Osteoblast (primary cell): Measurements from ENCODE around the gene EEA1. TPM values are rescaled to one million over a fixed set of nuclear protein-coding genes. Genes with fewer than 3 reads are reported as not detected.
A peak's percentile ranks its signal among the peaks of the same experiment; 100 is the strongest.
"Not testable (repeated sequence)": the region's sequence is repeated elsewhere in the genome, so short reads cannot be mapped to it uniquely, and the experiment has no call there.

Source experiments
- DNase-seq: peaks from one replicate; pipeline ENCODE4 v3.0.0; 2011; ENCODE audit warnings: low spot score, mixed read lengths; ENCODE audit not compliant: insufficient read length; ENCODE audit errors: missing footprints
- H2AFZ ChIP-seq: 2 replicates; pipeline ENCODE4 v1.6.0; 2011; ENCODE audit warnings: mild to moderate bottlenecking, low read length
- H3K27ac ChIP-seq: 2 replicates; pipeline ENCODE4 v1.5.1; 2011; ENCODE audit warnings: mild to moderate bottlenecking, low read depth, low read length, moderate library complexity
- H3K27me3 ChIP-seq: 2 replicates; pipeline ENCODE4 v1.6.0; 2012; ENCODE audit warnings: mild to moderate bottlenecking, control low read depth, inconsistent platforms, low read length, moderate library complexity; ENCODE audit not compliant: insufficient read depth
- H3K36me3 ChIP-seq: 2 replicates; pipeline ENCODE4 v1.5.1; 2011; ENCODE audit warnings: mild to moderate bottlenecking, low read length, control low read depth, moderate library complexity; ENCODE audit not compliant: insufficient read depth
- H3K4me1 ChIP-seq: 2 replicates; pipeline ENCODE4 v1.5.1; 2011; ENCODE audit warnings: mild to moderate bottlenecking, low read length, control low read depth, moderate library complexity; ENCODE audit not compliant: insufficient read depth
- H3K4me2 ChIP-seq: 2 replicates; pipeline ENCODE4 v1.6.0; 2011; ENCODE audit warnings: mild to moderate bottlenecking, low read length; ENCODE audit not compliant: insufficient read depth
- H3K4me3 ChIP-seq: fragments of 200-600 bp; sonication (generic); 3 replicates; pipeline ENCODE4 v1.5.1; 2012; ENCODE audit warnings: mild to moderate bottlenecking, low read length, inconsistent platforms; ENCODE audit not compliant: insufficient read depth
- H3K79me2 ChIP-seq: 2 replicates; pipeline ENCODE4 v1.6.0; 2012; ENCODE audit warnings: mild to moderate bottlenecking, low read length, control low read depth, inconsistent platforms; ENCODE audit not compliant: insufficient read depth
- H3K9me3 ChIP-seq: 2 replicates; pipeline ENCODE4 v1.5.1; 2011; ENCODE audit warnings: low read depth, low read length, control low read depth
- H4K20me1 ChIP-seq: 2 replicates; pipeline ENCODE4 v1.6.0; 2012; ENCODE audit warnings: mild to moderate bottlenecking, low read length, control low read depth; ENCODE audit not compliant: insufficient read depth
- total RNA-seq: library from RNA; depleted of rRNA; stranded (reverse); fragments of >200 nt; gene quantifications from 2 replicates; pipeline ENCODE4 v1.2.3, GENCODE V29; 2012
- TF ChIP-seq, protein P1 (sequence below): IDR thresholded peaks from 2 replicates; pipeline ENCODE4 v1.5.1; 2011; ENCODE audit warnings: mild to moderate bottlenecking, low read depth, low read length, moderate library complexity; ENCODE audit errors: extremely low read depth

EEA1 gene
- total RNA-seq, 1 donor, result 32.9 TPM

DNA sequence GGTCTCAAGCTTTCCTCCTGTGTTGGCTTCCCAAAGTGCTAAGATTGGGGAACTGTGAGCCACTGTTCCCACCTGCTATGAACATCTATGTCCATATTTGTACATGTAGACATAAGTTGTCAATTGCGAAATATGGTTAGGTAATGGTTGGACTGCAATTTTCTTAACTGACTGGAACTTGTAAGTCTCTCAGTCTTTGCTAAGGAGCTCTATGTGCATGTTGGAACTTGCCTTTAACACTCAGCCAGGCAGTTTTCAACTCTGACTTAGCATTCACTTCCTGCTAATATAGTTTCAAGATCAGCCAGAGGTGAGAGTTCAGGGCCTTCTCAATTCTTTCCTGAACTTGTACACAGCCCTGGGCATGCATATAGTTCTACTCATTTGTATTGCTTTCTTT, 44.5 kb upstream of the EEA1 start:
- TF ChIP-seq, protein P1, sequence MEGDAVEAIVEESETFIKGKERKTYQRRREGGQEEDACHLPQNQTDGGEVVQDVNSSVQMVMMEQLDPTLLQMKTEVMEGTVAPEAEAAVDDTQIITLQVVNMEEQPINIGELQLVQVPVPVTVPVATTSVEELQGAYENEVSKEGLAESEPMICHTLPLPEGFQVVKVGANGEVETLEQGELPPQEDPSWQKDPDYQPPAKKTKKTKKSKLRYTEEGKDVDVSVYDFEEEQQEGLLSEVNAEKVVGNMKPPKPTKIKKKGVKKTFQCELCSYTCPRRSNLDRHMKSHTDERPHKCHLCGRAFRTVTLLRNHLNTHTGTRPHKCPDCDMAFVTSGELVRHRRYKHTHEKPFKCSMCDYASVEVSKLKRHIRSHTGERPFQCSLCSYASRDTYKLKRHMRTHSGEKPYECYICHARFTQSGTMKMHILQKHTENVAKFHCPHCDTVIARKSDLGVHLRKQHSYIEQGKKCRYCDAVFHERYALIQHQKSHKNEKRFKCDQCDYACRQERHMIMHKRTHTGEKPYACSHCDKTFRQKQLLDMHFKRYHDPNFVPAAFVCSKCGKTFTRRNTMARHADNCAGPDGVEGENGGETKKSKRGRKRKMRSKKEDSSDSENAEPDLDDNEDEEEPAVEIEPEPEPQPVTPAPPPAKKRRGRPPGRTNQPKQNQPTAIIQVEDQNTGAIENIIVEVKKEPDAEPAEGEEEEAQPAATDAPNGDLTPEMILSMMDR, result no peak
- Histone ChIP-seq H3K36me3 (no peaks in the 10 kb centered on the region), H3K4me2 (no peak overlapping the region), H3K4me1 (peaks cover 28% of the 10 kb centered on the region), H3K27me3 (no peaks in the 10 kb centered on the region), H3K79me2 (no peaks in the 10 kb centered on the region), H2AFZ (peak overlapping the region; percentile 36), H3K27ac (no peak overlapping the region), H3K4me3 (no peak overlapping the region), H4K20me1 (no peaks in the 10 kb centered on the region), H3K9me3 (peaks cover 4% of the 10 kb centered on the region)
- DNase-seq, result peak; percentile 46

DNA sequence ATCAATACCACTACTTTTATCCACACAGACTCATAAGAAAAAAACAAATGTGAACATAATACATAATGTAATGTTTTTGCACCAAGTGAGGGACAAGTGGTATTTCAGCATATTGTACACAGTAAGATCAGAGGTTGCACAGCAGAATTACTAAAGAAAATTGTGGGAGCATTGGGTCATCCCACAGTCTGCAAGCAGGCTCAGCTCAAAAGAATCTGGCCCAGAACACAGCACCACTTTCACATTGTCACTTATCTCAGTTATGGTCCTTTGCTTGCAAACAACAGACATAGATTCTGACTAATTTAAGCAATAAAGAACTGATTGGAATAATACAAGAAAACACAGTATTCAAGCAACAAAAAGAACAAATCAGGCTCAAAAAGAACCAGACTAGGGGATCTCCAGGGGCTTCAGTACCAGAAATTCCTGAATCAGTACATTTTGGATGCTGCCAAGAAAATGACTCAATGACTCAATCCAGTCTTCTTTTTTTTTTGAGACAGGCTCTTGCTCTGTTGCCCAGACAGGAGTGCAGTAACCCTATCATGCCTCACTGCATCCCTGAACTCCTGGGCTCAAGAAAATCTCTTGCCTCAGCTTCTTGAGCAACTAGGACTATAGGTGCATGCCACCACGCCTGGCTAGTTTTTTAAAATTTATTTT, 42.9 kb upstream of the EEA1 start:
- peak overlapping the region; percentile 62 for H3K4me2 ChIP-seq
- H4K20me1 ChIP-seq, result no peaks in the 10 kb centered on the region
- peaks cover 31% of the 10 kb centered on the region for H3K4me1 ChIP-seq
- H3K4me3 ChIP-seq, result peak overlapping the region; percentile 47
- H3K36me3 ChIP-seq, result no peaks in the 10 kb centered on the region
- no peak overlapping the region for H2AFZ ChIP-seq
- no peaks in the 10 kb centered on the region for H3K79me2 ChIP-seq
- peak overlapping the region; percentile 88 for H3K27ac ChIP-seq
- H3K9me3 ChIP-seq, result peaks cover 4% of the 10 kb centered on the region
- no peaks in the 10 kb centered on the region for H3K27me3 ChIP-seq
- TF ChIP-seq, protein P1, result no peak
- DNase-seq, result peak; percentile 35

DNA sequence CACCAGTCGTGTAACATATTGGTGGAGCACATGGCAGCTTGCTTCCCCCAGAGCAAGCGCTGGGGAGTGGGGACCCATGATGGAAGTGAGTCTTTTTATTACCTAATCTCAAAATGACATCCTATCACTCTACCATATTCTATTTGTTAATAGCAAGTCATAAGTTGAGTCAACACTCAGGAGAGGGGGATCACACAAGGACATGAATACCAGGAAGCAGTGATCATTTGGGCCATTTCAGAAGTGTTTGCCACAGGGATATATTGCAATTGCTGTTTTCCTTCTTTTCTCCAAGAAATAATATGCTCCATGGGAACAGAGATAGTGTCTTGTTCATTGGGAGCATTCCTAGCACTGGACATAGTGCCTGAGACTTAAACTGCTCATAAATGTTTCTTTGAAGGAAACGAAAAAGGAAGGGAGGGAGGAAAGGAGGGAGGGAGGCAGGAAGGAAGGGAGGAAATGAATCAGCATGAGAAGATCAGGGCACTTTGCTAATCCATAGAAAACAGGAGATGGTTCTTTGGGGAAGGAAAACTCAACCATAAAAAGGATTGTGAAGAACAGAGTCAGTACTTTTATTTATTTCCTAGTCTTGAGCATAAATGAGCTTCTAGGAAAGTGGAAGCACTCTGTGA, 39.2 kb upstream of the EEA1 start:
- H3K4me2 ChIP-seq, result no peak overlapping the region

DNA sequence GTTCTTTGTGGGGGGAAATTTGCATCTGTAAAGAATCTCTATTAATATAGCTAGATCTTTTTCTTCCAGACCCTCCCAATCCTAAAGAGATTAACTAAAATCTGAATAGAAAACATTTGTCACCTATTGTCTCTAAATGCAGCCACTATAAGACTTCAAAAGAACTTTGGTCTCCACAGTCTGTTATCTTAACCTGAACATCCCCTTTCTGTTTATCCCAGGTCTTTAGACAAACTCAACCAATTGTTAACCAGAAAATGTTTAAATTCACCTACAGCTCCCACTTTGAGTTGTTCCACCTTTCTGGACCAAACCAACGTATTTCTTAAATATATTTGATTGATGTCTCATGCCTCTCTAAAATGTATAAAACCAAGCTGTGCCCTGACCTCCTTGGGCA, 35.3 kb upstream of the EEA1 start:
- H3K4me3 ChIP-seq, H3K4me2 ChIP-seq, H3K27ac ChIP-seq, H2AFZ ChIP-seq, H3K79me2 ChIP-seq, H3K4me1 ChIP-seq, H3K9me3 ChIP-seq, H3K36me3 ChIP-seq, DNase-seq, H3K27me3 ChIP-seq, H4K20me1 ChIP-seq: not testable (repeated sequence)

More for the DNA sequence above, 39.2 kb upstream of the EEA1 start:
- H2AFZ ChIP-seq, result peak overlapping the region; percentile 57
- H3K27ac ChIP-seq, result no peak overlapping the region
- peaks cover 24% of the 10 kb centered on the region for H3K4me1 ChIP-seq
- no peaks in the 10 kb centered on the region for H4K20me1 ChIP-seq
- H3K27me3 ChIP-seq, result no peaks in the 10 kb centered on the region
- no peaks in the 10 kb centered on the region for H3K79me2 ChIP-seq
- no peaks in the 10 kb centered on the region for H3K9me3 ChIP-seq
- H3K4me3 ChIP-seq, result no peak overlapping the region
- TF ChIP-seq, protein P1, result no peak
- no peaks in the 10 kb centered on the region for H3K36me3 ChIP-seq
- DNase-seq, result no peak
